GM06990 (cell line): ENCODE data around the gene IL18RAP.

ENCODE experiments used
- DNase-seq: peaks from one replicate; pipeline ENCODE4 v3.0.0-alpha.2; 2011; ENCODE audit not compliant: insufficient read length; ENCODE audit errors: extremely low read depth
- H3K27me3 ChIP-seq: replicated peaks from 2 replicates; pipeline ENCODE4 v1.6.0; 2011; ENCODE audit warnings: low read length; ENCODE audit not compliant: control insufficient read depth, insufficient read depth
- H3K36me3 ChIP-seq: 2 replicates; pipeline ENCODE4 v1.5.1; 2011; ENCODE audit warnings: low read length; ENCODE audit not compliant: control insufficient read depth, insufficient read depth
- H3K4me3 ChIP-seq: replicated peaks from 2 replicates; pipeline ENCODE4 v1.5.1; 2011; ENCODE audit warnings: low read depth, mild to moderate bottlenecking, control low read depth, low read length
- CTCF ChIP-seq: IDR thresholded peaks from 2 replicates; pipeline ENCODE4 v1.5.1; 2011; ENCODE audit warnings: low read length, control low read depth, mild to moderate bottlenecking, inconsistent platforms; ENCODE audit not compliant: insufficient read depth, poor library complexity, severe bottlenecking

IL18RAP gene

GRCh38 chr2:102438578-102438977 lies 15.6 kb downstream of the IL18RAP start:
- Histone ChIP-seq H3K36me3 (no peaks in the 10 kb centered on the region), H3K27me3 (no peaks in the 10 kb centered on the region), H3K4me3 (no peak overlapping the region)
- no peak for TF ChIP-seq CTCF
- no peak for DNase-seq

GRCh38 chr2:102439065-102439695 lies 16.2 kb downstream of the IL18RAP start:
- TF ChIP-seq CTCF, result no peak
- H3K27me3 ChIP-seq, result no peaks in the 10 kb centered on the region
- no peaks in the 10 kb centered on the region for H3K36me3 ChIP-seq
- no peak overlapping the region for H3K4me3 ChIP-seq
- DNase-seq, result no peak

GRCh38 chr2:102442967-102443828 lies 20.2 kb downstream of the IL18RAP start:
- TF ChIP-seq CTCF, result peak; percentile 68
- DNase-seq, result no peak

GRCh38 chr2:102444233-102444632 lies 21.3 kb downstream of the IL18RAP start:
- no peak for TF ChIP-seq CTCF
- Histone ChIP-seq H3K4me3 (no peak overlapping the region), H3K27me3 (no peaks in the 10 kb centered on the region), H3K36me3 (no peaks in the 10 kb centered on the region)
- DNase-seq, result no peak

More at GRCh38 chr2:102442967-102443828, 20.2 kb downstream of the IL18RAP start:
- H3K36me3 ChIP-seq, result no peaks in the 10 kb centered on the region
- no peaks in the 10 kb centered on the region for H3K27me3 ChIP-seq
- H3K4me3 ChIP-seq, result no peak overlapping the region

GRCh38 chr2:102446936-102447335 lies 24.0 kb downstream of the IL18RAP start:
- no peak for TF ChIP-seq CTCF

More at GRCh38 chr2:102446936-102447335, 24.0 kb downstream of the IL18RAP start:
- H3K36me3 ChIP-seq, result no peaks in the 10 kb centered on the region
- DNase-seq, result no peak
- H3K27me3 ChIP-seq, result no peaks in the 10 kb centered on the region
- H3K4me3 ChIP-seq, result no peak overlapping the region
